Effector CD4-positive, alpha-beta T cell (primary cell): ENCODE data around the gene BICRA.
A peak's percentile ranks its signal among the peaks of the same experiment; 100 is the strongest.

Source experiments
- DNase-seq: peaks from one replicate; pipeline ENCODE4 v3.0.0-alpha.2; 2020

The BICRA gene

DNA sequence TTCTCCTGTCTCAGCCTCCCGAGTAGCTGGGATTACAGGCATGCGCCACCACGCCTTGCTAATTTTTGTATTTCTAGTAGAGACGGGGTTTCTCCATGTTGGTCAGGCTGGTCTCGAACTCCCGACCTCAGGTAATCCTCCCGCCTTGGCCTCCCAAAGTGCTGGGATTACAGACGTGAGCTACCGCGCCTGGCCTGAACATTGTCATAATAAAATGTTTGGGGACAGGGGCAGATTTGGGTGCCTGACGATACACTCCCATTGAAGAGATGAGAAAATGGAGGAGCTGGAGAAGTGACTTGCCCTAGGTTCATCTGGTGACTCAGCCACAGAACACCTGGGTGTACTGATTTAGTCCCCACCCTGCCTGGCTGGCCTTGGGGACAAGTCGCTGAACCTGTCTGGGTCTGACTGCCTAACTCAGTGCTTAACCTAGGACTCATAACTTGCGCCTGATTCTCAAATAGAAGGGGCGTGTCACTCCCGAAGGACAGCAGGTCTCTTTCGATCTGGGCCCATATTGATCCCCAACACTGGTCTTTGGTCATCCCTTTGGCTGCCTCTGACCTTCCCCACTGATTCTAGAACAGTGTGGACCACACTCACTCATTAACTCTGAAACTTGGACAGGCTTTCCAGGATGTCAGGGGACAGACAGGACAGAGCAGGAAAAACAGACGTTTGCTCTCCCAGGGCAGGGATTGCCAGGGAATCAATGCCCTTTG is 7.6 kb upstream of the BICRA start:
- no peak for DNase-seq

DNA sequence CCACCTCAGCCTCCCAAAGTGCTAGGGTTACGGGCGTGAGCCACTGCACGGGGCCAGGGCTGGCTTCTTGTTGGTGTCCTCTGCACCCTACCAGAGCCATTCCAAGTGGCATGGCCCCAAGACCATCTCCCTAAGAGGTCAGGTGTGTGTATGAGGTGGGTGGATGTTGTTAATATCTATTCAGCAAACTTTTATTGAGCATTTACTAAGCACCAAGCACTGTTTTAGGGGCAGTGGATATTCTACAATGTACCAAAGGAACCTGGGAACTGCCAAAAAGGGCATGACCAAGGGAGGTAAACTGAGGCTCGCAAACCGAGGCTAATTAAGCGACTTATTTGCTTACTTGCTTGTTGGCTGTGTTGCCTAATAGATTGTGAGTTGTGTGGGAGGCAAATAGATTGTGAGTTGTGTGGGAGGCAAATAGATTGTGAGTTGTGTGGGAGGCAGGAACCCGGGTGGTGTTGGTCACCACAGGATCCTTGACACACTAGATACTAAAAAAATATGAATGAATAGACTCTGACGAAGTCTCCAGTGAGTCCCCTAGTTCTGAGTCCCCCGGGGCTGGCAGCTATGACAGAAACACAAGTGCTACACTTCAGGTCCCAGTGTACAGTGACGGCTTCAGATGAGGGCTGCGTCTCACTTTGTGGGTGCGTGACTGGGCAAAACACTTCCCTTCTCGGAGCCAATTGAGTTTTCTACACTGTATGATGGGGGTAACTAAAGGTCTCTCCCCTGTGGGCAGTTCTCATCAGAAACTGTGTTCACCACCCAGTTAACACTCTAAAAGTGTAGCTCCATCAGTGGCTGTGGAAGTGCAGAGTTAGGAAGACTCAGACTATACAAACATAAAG is 5.0 kb upstream of the BICRA start:
- DNase-seq = no peak

DNA sequence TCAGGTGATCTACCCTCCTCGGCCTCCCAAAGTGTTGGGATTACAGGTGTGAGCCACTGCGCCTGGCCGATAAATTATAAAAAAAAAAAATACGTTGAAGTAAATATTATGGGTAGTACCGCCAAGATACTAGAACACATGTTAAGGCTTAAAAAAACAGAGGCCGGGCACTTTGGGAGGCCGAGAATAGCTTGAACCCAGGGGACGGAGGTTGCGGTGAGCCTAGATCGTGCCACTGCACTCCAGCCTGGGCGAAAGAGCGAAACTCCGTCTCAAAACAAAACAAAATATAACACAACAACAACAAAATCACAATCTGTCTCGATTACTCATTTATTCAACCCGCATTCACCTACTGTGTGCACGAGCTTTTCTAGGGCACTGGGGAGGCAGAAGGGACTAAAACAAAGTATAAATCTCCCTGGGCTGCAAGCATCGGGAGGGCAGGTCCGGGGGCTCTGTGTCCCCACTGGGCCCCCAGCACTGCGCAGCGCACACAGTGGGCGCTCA is 1.3 kb upstream of the BICRA start:
- no peak for DNase-seq

DNA sequence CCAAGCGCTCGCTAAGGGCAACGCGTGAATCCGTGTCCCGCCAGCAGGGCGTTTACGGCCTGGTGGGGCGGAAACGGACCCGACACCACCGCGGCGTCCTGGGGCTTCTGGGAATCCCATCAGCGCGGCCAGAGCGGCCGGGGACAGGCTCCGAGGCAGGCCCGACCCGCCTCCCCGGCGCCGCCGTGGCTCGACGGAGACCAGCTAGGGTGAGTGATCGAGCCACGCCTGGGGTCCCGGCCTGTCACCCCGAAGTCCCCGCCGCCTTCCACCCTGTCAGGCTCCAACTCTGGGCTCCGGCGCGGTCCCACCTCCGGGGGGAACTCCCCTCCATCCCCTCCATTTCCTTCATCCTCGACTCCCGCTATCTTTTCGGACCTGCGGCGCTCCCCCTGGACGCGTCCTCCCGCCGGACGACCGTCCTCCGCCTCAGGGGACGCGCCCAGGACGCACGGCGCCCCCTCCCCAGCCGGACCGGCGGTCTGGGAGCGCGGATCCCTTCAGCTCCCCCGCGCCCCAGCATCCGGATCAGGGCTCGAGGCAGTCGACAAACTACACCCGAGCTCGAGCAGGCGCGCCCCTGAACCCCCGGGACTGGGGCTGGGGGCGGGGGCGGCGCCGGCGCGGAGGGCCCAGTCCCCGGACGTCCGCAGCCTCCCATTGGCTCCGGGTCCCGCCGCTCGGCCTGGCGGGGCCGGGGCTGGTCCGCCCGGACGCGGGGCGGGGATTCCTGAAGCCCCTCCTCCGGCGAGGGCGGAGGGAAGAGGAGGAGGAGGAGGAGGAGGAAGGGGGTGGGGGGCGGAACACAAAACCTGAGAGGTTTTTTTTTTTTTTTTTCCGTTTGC is 638 bp upstream of the BICRA start:
- peak; percentile 90 for DNase-seq

DNA sequence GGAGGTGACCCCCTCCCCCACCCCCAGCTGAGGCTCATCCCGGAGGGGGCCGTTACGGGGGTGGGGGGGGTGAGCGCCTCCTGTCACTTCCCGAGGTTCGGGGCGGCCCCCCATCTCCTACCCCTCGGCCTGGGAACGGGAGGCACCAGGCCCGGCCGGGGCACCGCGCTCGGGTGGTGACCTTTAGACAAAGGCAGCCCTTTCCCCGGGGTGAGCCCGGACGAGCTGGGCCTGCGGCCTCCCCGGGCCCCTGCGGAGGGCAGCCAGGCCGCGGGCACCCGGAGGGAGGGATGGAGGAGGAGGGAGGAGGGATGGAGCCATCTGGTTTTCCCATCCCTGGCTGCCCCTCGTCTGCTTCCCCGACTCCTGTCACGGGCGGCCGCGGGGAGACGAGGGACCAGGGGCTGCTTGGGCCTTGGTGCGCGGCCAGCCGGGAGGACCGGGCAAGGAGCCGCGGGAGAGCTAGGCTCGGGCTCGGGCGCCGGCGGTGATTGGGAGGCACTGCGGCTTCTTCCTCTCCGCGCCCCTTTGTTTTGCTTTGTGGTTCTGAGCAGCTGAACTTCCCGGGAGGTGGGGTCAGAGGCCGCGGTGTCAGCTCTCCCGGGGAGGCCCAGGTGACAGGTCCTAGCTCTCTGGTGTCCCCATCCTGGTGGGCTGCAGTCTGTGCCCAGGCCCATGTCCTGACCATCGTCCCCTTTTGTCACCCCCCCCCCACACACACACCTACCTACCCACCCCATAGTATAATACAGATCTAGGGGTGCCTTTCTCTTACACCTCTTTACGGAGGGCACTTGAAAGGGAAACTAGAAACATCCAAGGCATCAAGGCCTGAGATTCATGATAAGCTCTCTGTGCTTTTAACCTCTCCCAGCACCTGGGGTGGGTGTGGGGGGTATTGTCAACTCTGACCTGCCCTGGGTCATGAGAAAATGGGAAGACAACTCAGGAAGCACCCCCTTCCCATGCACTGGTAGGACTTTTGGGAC is 1.3 kb downstream of the BICRA start:
- peak; percentile 38 for DNase-seq

DNA sequence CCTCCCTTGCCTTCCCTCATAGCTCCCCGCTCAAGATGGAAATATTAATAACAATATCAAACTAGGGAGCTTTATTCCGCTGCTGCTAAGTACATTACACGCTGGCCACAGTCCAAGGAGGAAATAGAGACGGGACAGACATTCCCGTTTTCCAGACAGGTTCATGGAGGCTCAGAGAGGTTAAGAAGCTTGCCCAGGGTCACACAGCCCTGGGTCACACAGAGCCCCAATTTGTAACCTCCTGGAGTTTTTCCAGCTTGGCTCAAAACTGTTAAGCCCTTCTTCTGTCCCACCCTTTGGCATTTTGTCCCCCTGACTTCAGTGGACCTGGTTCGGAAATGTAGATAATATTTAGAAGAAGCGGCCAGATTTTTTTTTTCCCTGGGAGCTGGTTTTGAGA is 2.0 kb downstream of the BICRA start:
- no peak for DNase-seq

DNA sequence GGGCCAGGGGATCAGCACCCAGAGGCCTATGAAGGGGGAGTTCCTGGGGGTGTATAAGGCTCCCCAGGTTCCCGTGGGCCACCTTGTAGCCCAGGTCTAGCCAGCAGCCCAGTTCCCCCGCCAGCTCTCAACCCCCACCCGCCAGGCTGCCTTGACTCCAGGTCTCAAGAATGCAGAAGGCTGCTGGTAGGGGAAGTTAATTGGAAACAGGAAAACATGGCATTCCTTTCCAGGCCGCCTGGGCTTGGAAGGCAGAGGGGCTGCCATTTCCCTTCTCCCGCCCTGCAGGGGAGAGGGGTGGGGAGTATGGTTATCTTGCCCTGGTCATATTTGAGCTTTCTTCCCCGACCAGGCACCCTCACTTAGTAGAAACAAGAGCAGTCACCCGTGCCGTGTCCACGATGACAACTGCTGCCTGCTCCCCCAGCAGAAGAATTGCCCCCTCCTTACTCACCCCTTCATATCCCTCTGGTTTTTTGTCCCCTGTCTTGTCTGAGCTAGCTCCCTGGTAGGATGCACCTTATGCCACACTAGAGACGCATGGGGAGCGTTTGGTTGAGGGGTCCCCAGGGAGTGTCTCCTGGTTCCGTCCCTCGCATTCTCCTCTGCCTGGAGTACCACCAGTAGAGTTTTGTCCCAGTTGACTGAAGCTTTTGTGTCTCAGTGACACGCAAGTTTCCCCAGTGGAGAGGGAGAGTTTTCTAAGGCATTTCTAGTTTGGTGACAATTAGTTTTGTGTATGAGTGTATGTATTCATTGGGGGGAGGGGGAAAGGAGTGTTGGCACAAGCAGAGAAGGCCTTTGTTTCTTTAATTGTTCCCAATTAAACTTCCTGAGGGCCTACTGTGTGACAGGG is 4.5 kb downstream of the BICRA start:
- no peak for DNase-seq

DNA sequence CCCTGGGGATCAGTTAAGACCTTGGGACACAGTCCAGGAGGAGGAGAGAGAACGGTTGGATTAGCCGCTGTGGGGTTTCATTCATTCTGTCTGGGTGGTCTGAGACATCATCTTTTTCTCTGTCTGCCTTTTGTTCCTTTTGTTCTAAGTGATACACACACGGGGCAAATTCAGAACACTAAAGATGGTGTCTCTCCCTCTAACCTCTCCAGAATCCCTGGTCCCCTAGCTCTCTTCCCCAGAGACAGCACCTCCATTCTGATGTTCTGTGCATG is 5.0 kb downstream of the BICRA start:
- DNase-seq = no peak

DNA sequence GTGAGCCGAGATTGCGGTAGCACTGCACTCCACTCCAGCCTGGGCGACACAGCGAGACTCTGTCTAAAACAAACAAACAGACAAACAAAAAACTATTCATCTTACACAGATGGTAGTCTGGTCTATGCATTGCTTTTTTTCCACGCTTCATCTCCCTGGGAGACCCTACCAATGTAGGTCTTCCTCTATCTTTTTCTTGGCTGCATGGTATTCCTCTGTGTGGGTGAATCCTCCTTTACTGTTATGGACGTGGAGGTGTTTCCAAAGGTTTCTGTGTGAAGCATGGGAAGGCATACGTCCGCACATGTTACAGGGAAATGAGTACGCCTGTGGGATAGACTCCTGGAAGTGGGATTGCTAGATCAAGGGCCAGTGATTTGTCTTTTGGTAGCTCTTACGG is 5.6 kb downstream of the BICRA start:
- DNase-seq = no peak

DNA sequence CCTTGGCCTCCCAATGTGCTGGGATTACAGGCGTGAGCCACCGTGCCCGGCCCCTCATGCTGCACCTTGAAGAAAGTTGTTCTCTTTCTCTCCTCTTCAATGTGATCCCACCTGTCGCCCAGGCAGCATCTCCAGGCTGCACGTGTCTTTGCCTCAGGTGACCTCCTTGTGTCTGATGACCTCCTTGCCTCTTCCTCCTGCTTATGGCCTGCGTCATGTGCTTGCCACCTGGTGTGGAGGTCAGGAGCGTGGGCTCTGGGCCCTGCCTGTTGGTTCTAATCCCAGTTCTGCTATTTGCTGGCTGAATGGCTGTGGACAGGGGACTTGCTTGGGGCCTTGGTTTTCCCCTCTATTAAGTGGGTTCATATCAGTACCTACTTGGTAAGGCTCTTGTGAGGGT is 6.3 kb downstream of the BICRA start:
- no peak for DNase-seq

DNA sequence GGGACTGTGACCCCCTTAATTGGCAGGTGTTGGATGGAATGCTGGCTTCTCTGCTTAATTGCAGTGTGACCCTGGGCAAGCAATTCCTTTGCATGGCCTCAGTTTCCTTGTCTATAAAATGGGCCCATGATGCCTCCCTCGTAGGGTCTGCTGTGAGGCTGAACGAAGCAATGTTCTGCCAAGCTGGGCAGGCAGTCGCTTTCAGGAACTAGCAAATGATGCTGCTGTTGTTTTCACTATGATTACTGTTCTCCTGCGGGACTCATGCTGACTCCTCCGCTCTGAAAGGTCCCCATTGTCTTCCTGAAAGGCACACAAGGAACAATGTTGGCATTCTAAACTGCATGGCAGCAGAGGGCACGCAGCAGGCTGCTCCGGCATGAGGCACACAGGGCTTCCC is 6.8 kb downstream of the BICRA start:
- no peak for DNase-seq

DNA sequence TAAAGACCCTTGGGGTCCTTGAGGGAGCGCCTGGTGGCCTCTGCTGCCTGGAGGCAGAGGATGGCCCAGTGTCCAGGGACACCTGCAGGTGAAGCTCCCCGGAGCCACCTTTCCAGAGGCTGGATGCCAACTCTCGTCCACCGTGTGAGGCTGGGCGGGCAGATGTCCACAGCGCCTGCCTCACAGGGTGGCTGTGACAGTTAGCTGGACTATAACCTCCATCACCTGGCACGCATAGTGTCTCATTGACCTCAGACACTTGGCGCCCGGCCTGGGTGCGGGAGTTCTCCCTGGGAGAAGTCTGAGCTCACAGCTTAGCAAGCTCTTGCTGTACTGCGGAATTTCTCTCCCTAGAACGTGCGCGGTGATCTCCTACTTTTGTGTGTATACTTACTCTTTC is 9.8 kb downstream of the BICRA start:
- no peak for DNase-seq

DNA sequence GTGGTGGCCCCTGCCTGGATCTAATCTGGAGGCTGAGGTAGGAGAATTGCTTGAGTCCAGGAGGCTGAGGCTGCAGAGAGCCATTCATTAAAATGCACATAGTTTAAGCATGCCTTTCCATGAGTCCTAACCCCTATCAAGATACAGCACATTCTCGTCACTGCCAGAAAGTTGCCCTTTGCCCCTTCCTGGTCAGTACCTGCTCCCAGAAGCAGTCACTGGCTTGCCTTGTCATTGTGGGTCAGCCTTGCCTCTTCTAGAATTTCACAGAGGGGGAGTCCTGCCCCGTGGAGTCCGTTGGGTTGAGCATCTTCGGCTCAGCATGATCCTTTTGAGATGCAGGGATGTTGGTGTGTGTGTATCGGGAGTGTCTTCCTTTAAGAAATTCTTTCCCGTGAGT is 10.8 kb downstream of the BICRA start:
- no peak for DNase-seq

DNA sequence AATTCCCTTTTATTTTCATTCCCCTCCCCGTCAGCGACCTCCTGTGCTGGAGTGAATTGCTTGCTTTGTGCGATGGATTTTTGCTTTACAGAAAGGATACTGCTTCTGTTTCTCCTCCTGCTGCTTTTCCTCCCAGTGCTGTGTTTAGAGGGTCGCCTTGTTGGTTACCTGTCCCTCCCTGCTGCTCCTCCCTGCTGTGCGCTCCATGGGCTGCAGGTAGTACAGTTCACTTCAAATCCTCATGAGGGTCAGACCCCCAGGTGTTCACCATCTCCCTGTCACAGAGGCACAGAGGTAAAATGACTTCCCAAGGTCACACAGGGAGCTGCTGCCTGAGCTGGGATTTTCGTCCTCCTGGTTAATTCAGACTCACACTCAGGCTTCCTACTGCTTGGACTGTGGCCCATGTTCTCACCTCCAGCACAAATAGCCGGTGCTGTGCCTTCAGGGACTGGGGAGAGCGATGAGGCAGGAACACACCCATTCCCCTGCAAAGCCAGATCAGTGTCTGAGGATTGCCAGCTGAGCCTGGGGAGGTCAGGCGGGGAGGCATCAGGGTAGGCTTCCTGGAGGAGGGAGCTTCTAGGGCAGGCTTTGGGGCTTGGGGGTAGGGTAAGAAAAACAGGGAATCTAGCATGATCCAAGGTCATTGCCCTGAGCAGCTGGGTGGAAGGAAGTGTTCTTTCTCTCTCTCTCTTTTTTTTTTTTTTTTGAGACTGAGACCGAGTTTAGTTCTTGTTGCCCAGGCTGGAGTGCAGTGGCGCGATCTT is 14.4 kb downstream of the BICRA start:
- DNase-seq = no peak

DNA sequence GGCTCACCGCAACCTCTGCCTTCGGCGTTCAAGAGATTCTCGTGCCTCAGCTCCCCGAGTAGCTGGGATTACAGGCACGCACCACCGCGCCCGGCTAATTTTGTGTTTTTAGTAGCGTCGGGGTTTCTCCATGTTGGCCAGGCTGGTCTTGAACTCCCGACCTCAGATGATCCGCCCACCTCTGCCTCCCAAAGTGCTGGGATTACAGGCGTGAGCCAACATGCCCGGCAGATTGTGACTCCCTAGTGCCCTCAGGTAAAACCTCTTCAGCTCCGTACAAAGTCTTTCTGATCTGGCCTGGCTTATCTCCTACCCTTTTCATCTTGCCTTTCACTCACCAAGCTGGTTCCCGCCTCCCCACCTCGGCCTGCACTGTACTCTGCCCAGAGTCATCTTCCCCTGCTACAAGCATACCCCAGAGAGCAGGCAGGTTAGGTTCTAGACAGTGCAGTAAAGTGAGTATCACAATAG is 15.0 kb downstream of the BICRA start:
- no peak for DNase-seq

DNA sequence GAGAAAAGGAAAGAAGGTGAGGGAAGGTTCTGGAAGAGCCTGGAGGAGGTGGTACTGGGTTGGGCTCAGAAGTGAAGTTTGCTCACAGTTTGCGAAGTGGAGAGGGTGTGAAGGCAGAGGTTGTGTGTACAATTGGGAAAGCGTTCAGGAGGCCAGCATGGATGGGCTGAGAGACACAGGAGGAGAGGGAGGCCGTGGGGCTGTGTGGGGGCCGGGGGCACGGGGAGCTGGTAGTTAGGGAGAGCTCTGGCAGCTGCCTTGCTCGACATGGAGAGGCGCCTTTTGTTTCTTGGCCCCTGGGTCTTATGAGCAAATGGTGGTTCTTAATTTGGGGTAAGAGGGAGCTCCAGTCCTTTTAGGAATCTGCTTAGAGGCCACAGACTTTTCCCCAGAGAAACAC is 16.7 kb downstream of the BICRA start:
- DNase-seq = no peak

DNA sequence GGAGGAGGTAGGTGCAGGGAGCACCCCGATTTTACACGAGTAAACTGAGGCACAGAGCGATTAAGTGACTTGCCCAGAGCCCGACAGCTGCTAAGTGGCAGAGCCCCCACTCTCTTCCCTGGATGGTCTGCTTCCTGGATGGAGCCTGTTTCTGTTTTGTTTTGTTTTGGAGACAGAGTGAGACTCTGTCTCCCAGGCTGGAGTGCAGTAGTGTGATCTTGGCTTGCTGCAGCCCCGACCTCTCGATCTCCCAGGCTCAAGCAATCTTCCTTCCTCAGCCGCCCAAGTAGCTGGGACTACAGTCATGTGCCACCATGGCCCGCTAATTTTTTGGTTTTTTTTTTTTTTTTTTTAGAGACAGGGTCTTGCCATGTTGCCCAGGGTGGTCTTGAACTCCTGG is 17.3 kb downstream of the BICRA start:
- no peak for DNase-seq

DNA sequence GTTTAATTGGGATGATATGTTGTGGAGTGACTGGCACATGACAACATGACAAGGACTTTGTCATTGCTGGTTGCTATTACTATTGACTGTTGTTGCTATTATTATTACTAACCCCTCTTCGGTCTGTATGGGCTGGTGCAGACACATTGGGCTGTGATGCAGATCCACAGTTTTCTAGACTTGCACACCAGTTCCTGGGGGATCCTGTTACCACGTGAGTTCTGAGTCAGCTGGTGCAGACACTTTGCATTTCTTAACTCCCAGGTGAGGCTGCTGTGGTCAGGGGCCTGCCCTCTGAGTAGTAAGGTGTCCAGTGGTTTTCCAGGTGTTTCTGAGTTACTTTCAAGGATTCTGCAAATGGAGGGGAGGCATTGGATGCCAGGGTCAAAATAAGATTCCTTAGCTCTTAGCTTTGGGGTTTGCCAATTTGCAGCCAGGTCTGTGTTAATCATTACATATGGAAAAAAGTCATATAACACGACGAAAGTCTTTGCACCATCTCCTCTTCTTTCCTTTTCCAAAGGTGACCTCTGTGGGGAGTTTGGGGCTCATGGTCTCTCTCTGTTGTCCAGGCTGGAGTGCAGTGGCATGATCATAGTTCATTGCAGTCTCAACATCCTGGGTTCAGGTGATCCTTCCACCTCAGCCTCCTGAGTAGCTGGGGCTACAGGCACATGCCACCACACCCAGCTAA is 19.3 kb downstream of the BICRA start:
- DNase-seq = no peak

DNA sequence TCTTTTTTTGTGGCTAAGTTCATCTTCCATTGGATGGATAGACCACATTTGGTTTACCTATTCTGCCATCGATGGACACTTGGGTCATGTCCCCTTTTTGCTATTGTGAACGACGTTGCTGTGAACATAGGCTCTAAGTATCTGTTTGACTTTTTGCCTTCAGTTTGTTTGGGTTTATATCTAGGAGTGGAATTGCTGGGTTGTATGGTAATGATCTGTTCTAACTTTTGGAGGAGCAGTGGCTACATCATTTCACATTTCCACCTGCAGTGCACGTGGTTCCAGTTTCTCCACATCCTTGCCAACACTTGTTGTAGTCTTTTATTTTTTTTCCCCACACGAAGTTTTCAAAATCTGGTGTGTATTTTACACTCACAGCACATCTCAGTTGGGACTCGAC is 21.7 kb downstream of the BICRA start:
- no peak for DNase-seq
